ENCODE measurements around the gene XRCC1. TPM values are rescaled to one million over a fixed set of nuclear protein-coding genes. Genes with fewer than 3 reads are reported as not detected.
"Not testable (repeated sequence)": the region's sequence is repeated elsewhere in the genome, so short reads cannot be mapped to it uniquely, and the experiment has no call there.

The XRCC1 gene
- total and polyA plus RNA-seq, 7 donors = 8.8 to 31.8 (median 19.9) TPM

GRCh38 chr19:43518051-43518450 lies 57.3 kb downstream of the XRCC1 start:
- no peak overlapping the region for H3K4me3 ChIP-seq
- intact Hi-C loops (cut with DNase I) = no loop called here
- H3K36me3 ChIP-seq = peaks cover 0 to 6% (median 2%) of the 10 kb centered on the region in 4 donors
- DNase-seq = no peak
- peaks cover 0 to 7% (median 0%) of the 10 kb centered on the region in 4 donors for H3K4me1 ChIP-seq
- no peaks in the 10 kb centered on the region for H3K9me3 ChIP-seq
- H3K27me3 ChIP-seq = no peaks in the 10 kb centered on the region
- 30 to 71% methylated on average over 4 of the region's 4 CpGs for WGBS, 2 donors
- TF ChIP-seq POLR2AphosphoS5 (IDR thresholded peaks at IDR 0.05) = no peak
- no peak overlapping the region for H3K27ac ChIP-seq

GRCh38 chr19:43512399-43512798 lies 62.9 kb downstream of the XRCC1 start:
- not testable (repeated sequence) for H3K27me3 ChIP-seq
- peaks cover 5 to 30% (median 15%) of the 10 kb centered on the region in 4 donors for H3K36me3 ChIP-seq

GRCh38 chr19:43511324-43511723 lies 64.0 kb downstream of the XRCC1 start:
- Histone ChIP-seq H3K4me3 (no peak overlapping the region), H3K9me3 (no peaks in the 10 kb centered on the region), H3K36me3 (peaks cover 5 to 36% (median 15%) of the 10 kb centered on the region in 4 donors), H3K27me3 (no peaks in the 10 kb centered on the region), H3K27ac (no peak overlapping the region), H3K4me1 (no peaks in the 10 kb centered on the region)
- DNase-seq = no peak
- 83 to 93% methylated on average over 5 of the region's 5 CpGs for WGBS, 2 donors
- TF ChIP-seq POLR2A (IDR thresholded peaks at IDR 0.05) (no peak), EP300 (IDR thresholded peaks at IDR 0.05) (no peak), CTCF (IDR thresholded peaks at IDR 0.05) (no peak), POLR2AphosphoS5 (IDR thresholded peaks at IDR 0.05) (no peak)
- intact Hi-C loops (cut with DNase I) = no loop called here

More at GRCh38 chr19:43512399-43512798, 62.9 kb downstream of the XRCC1 start:
- intact Hi-C loops (cut with DNase I); H3K4me3 ChIP-seq; H3K9me3 ChIP-seq; H3K27ac ChIP-seq; H3K4me1 ChIP-seq; DNase-seq: not testable (repeated sequence)

- Histone ChIP-seq H3K27ac (no peak overlapping the region), H3K27me3 (no peaks in the 10 kb centered on the region), H3K9me3 (no peaks in the 10 kb centered on the region), H3K4me1 (no peaks in the 10 kb centered on the region), H3K4me3 (no peak overlapping the region), H3K36me3 (peaks cover 5 to 36% (median 15%) of the 10 kb centered on the region in 4 donors)
- intact Hi-C loops (cut with DNase I) = no loop called here
- no peak for DNase-seq
- 97 to 98% methylated on average over 9 of the region's 9 CpGs for WGBS, 2 donors
- TF ChIP-seq POLR2AphosphoS5 (IDR thresholded peaks at IDR 0.05) (no peak), POLR2A (IDR thresholded peaks at IDR 0.05) (no peak), CTCF (IDR thresholded peaks at IDR 0.05) (no peak), EP300 (IDR thresholded peaks at IDR 0.05) (no peak)
Observed at GRCh38 chr19:43510713-43511112, 64.6 kb downstream of the XRCC1 start.

- intact Hi-C loops (cut with DNase I) = no loop called here
- no peak for DNase-seq
- H3K4me1 ChIP-seq = peaks cover 0 to 13% (median 10%) of the 10 kb centered on the region in 4 donors
- TF ChIP-seq POLR2A (IDR thresholded peaks at IDR 0.05) (no peak), POLR2AphosphoS5 (IDR thresholded peaks at IDR 0.05) (no peak), EP300 (IDR thresholded peaks at IDR 0.05) (no peak), CTCF (IDR thresholded peaks at IDR 0.05) (no peak)
- peaks cover 5 to 36% (median 13%) of the 10 kb centered on the region in 4 donors for H3K36me3 ChIP-seq
- 65 to 86% methylated on average over 2 of the region's 2 CpGs for WGBS, 2 donors
- H3K9me3 ChIP-seq = no peaks in the 10 kb centered on the region
- H3K27me3 ChIP-seq = no peaks in the 10 kb centered on the region
- no peak overlapping the region for H3K27ac ChIP-seq
- H3K4me3 ChIP-seq = no peak overlapping the region
Observed at GRCh38 chr19:43507880-43508279, 67.4 kb downstream of the XRCC1 start.

- H3K27ac ChIP-seq = no peak overlapping the region
- WGBS, 2 donors = 88 to 96% methylated on average over 5 of the region's 5 CpGs
- no peak overlapping the region for H3K4me3 ChIP-seq
- DNase-seq = no peak
- intact Hi-C loops (cut with DNase I) = no loop called here
- H3K9me3 ChIP-seq = no peaks in the 10 kb centered on the region
- H3K36me3 ChIP-seq = peaks cover 5 to 36% (median 13%) of the 10 kb centered on the region in 4 donors
- H3K4me1 ChIP-seq = peaks cover 0 to 25% (median 18%) of the 10 kb centered on the region in 4 donors
- TF ChIP-seq POLR2A (IDR thresholded peaks at IDR 0.05) (no peak), POLR2AphosphoS5 (IDR thresholded peaks at IDR 0.05) (no peak), EP300 (IDR thresholded peaks at IDR 0.05) (no peak), CTCF (IDR thresholded peaks at IDR 0.05) (no peak)
- no peaks in the 10 kb centered on the region for H3K27me3 ChIP-seq
Observed at GRCh38 chr19:43506629-43507028, 68.7 kb downstream of the XRCC1 start.
